MM.1S (cell line): Measurements from ENCODE around the gene DRD3.

Experiments
- CTCF ChIP-seq: fragments of 300-600 bp; sonication (generic); IDR thresholded peaks from 2 replicates; pipeline ENCODE4 v1.5.1; 2016; ENCODE audit warnings: antibody characterized with exemption, low read length, mixed read lengths
- EZH2 ChIP-seq: fragments of 300-600 bp; sonication (generic); optimal IDR thresholded peaks from 2 replicates; pipeline ENCODE3; 2017; ENCODE audit warnings: low read depth, mild to moderate bottlenecking, antibody characterized with exemption, low read length, mixed read lengths
- EZH2phosphoT487 ChIP-seq: fragments of 300-600 bp; sonication (generic); IDR thresholded peaks from 2 replicates; pipeline ENCODE4 v1.6.1; 2018; ENCODE audit warnings: antibody characterized with exemption, low read length

- no peak for TF ChIP-seq EZH2phosphoT487
- TF ChIP-seq EZH2, result no peak
- TF ChIP-seq CTCF, result no peak
Measured at GRCh38 chr3:114221165-114221880, 42.5 kb upstream of the DRD3 start.
